Neuron (in vitro differentiated cells): Measurements from ENCODE around the gene SLC37A1.
"Not testable (repeated sequence)": the region's sequence is repeated elsewhere in the genome, so short reads cannot be mapped to it uniquely, and the experiment has no call there.

Source experiments
- H2AFZ ChIP-seq: one replicate; pipeline ENCODE4 v1.6.1; 2013; ENCODE audit warnings: low read depth, mild to moderate bottlenecking, inconsistent platforms, low read length, moderate library complexity
- H3K27me3 ChIP-seq: one replicate; pipeline ENCODE4 v1.6.1; 2013; ENCODE audit warnings: low read length; ENCODE audit not compliant: insufficient read depth
- H3K36me3 ChIP-seq: one replicate; pipeline ENCODE4 v1.6.1; 2013; ENCODE audit warnings: low read length; ENCODE audit not compliant: insufficient read depth
- H3K4me1 ChIP-seq: one replicate; pipeline ENCODE4 v1.6.1; 2013; ENCODE audit warnings: low read length; ENCODE audit not compliant: insufficient read depth
- H3K4me3 ChIP-seq: 2 replicates; pipeline ENCODE4 v1.5.1; 2013; ENCODE audit warnings: mild to moderate bottlenecking, low read length, moderate library complexity
- H3K9me3 ChIP-seq: one replicate; pipeline ENCODE4 v1.6.1; 2013; ENCODE audit warnings: low read length

Gene SLC37A1

GRCh38 chr21:42619166-42619565 lies 105.5 kb downstream of the SLC37A1 start:
- Histone ChIP-seq H3K4me3 (no peak overlapping the region), H2AFZ (no peak overlapping the region), H3K27me3 (peaks cover 3% of the 10 kb centered on the region), H3K4me1 (peaks cover 10% of the 10 kb centered on the region), H3K9me3 (peaks cover 3% of the 10 kb centered on the region), H3K36me3 (no peaks in the 10 kb centered on the region)

GRCh38 chr21:42619841-42620240 lies 106.2 kb downstream of the SLC37A1 start:
- Histone ChIP-seq H3K4me3 (no peak overlapping the region), H3K27me3 (peaks cover 3% of the 10 kb centered on the region), H3K9me3 (peaks cover 3% of the 10 kb centered on the region)

GRCh38 chr21:42621166-42621818 lies 107.6 kb downstream of the SLC37A1 start:
- Histone ChIP-seq H3K4me1 (peaks cover 10% of the 10 kb centered on the region), H3K9me3 (peaks cover 3% of the 10 kb centered on the region), H2AFZ (no peak overlapping the region), H3K4me3 (no peak overlapping the region), H3K36me3 (no peaks in the 10 kb centered on the region), H3K27me3 (peaks cover 9% of the 10 kb centered on the region)

More at GRCh38 chr21:42619841-42620240, 106.2 kb downstream of the SLC37A1 start:
- no peaks in the 10 kb centered on the region for H3K36me3 ChIP-seq
- no peak overlapping the region for H2AFZ ChIP-seq
- peaks cover 10% of the 10 kb centered on the region for H3K4me1 ChIP-seq

- Histone ChIP-seq H3K27me3 (peaks cover 9% of the 10 kb centered on the region), H3K4me1 (peaks cover 10% of the 10 kb centered on the region), H3K36me3 (no peaks in the 10 kb centered on the region), H2AFZ (peak overlapping the region; percentile 2), H3K4me3 (no peak overlapping the region), H3K9me3 (peaks cover 3% of the 10 kb centered on the region)
Measured at GRCh38 chr21:42621819-42622177, 108.1 kb downstream of the SLC37A1 start.

GRCh38 chr21:42622284-42622683 lies 108.6 kb downstream of the SLC37A1 start:
- H3K4me1 ChIP-seq = peaks cover 10% of the 10 kb centered on the region
- H2AFZ ChIP-seq = peak overlapping the region; percentile 2
- H3K36me3 ChIP-seq = no peaks in the 10 kb centered on the region
- H3K4me3 ChIP-seq = no peak overlapping the region
- peaks cover 3% of the 10 kb centered on the region for H3K9me3 ChIP-seq
- peaks cover 9% of the 10 kb centered on the region for H3K27me3 ChIP-seq

GRCh38 chr21:42623694-42624093 lies 110.0 kb downstream of the SLC37A1 start:
- Histone ChIP-seq H2AFZ (no peak overlapping the region), H3K4me3 (no peak overlapping the region), H3K9me3 (peaks cover 3% of the 10 kb centered on the region), H3K27me3 (peaks cover 12% of the 10 kb centered on the region), H3K4me1 (peaks cover 10% of the 10 kb centered on the region), H3K36me3 (no peaks in the 10 kb centered on the region)

GRCh38 chr21:42624095-42624790 lies 110.6 kb downstream of the SLC37A1 start:
- no peak overlapping the region for H3K4me3 ChIP-seq
- H3K4me1 ChIP-seq = peaks cover 10% of the 10 kb centered on the region
- H3K36me3 ChIP-seq = no peaks in the 10 kb centered on the region
- H2AFZ ChIP-seq = no peak overlapping the region
- H3K9me3 ChIP-seq = peaks cover 3% of the 10 kb centered on the region
- peaks cover 12% of the 10 kb centered on the region for H3K27me3 ChIP-seq

GRCh38 chr21:42624936-42625335 lies 111.3 kb downstream of the SLC37A1 start:
- Histone ChIP-seq H2AFZ (no peak overlapping the region), H3K4me1 (peaks cover 10% of the 10 kb centered on the region), H3K27me3 (peaks cover 12% of the 10 kb centered on the region), H3K4me3 (no peak overlapping the region), H3K36me3 (no peaks in the 10 kb centered on the region), H3K9me3 (peaks cover under 1% of the 10 kb centered on the region)

- H3K4me3 ChIP-seq = no peak overlapping the region
- H3K9me3 ChIP-seq = no peaks in the 10 kb centered on the region
- H3K36me3 ChIP-seq = no peaks in the 10 kb centered on the region
- H3K27me3 ChIP-seq = peaks cover 14% of the 10 kb centered on the region
- peaks cover 10% of the 10 kb centered on the region for H3K4me1 ChIP-seq
- H2AFZ ChIP-seq = no peak overlapping the region
Measured at GRCh38 chr21:42626171-42626570, 112.5 kb downstream of the SLC37A1 start.

GRCh38 chr21:42627527-42628289 lies 114.1 kb downstream of the SLC37A1 start:
- Histone ChIP-seq H3K4me3 (no peak overlapping the region), H3K4me1 (no peaks in the 10 kb centered on the region), H3K9me3 (no peaks in the 10 kb centered on the region), H3K27me3 (peaks cover 11% of the 10 kb centered on the region), H3K36me3 (no peaks in the 10 kb centered on the region), H2AFZ (no peak overlapping the region)

- not testable (repeated sequence) for H3K4me3 ChIP-seq, H3K9me3 ChIP-seq, H2AFZ ChIP-seq, H3K4me1 ChIP-seq, H3K36me3 ChIP-seq
- peaks cover 11% of the 10 kb centered on the region for H3K27me3 ChIP-seq
Measured at GRCh38 chr21:42628466-42629061, 114.9 kb downstream of the SLC37A1 start.

- H3K9me3 ChIP-seq = no peaks in the 10 kb centered on the region
- no peaks in the 10 kb centered on the region for H3K36me3 ChIP-seq
- H3K4me3 ChIP-seq = no peak overlapping the region
- H3K27me3 ChIP-seq = peaks cover 9% of the 10 kb centered on the region
- no peak overlapping the region for H2AFZ ChIP-seq
- H3K4me1 ChIP-seq = no peaks in the 10 kb centered on the region
Measured at GRCh38 chr21:42629933-42630589, 116.4 kb downstream of the SLC37A1 start.
